ENCODE data around the gene DCAKD. TPM values are rescaled to one million over a fixed set of nuclear protein-coding genes. Genes with fewer than 3 reads are reported as not detected.

The DCAKD gene
- total RNA-seq, 1 experiment from 2014 or later, result 15.1 TPM

DNA sequence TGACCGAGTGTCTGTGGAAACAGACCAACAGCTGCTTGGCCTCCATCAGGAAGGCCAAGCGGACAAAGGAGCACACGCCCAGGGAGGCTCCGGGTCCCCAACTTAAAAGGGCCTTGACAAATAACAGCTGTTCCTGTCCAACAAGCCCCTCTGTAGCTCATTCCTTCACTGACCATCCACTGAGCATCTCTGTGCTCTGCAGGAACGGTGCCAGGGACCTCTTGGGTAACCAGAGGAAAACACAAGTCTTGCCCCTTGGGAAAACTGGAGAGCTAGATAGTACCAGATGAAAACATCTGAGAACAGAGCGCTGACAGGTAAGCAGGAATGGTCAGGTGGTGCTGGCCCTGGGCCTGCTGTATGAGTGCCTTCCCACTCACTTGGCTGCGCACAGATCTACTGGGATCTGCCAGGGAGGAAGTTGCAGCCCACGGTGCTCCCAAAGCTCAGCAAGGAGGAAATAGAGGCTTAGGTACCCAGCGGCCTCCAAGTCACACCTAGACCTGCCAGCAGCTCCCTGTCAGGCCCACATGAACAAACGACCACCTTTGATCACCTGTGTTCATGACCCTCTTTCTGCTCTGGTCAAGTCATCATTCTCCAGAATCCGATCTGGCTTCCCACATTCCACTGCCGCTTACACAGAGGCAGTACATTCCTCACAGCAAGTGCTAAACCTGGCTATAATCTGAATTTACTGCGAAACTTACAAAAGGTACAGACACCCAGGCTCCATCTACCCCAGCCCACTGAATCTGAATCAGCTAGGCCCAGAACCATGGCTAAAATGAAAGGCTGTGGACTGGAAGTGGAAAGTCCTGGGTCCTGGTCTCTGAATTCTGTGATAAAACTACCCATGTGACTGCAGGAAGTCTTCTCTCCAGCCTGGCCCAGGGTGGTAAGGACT lies 12.5 kb downstream of the DCAKD start:
- Mint-ChIP-seq H3K36me3 (ENCODE audit: insufficient read depth, unreplicated experiment) (no peaks in the 10 kb centered on the region), H3K4me1 (ENCODE audit: low read depth, unreplicated experiment) (no peaks in the 10 kb centered on the region), H3K27ac (ENCODE audit: unreplicated experiment) (no peak overlapping the region), H3K9me3 (ENCODE audit: unreplicated experiment) (no peaks in the 10 kb centered on the region), H3K27me3 (ENCODE audit: insufficient read depth, unreplicated experiment) (no peaks in the 10 kb centered on the region), H3K4me3 (ENCODE audit: unreplicated experiment) (no peak overlapping the region)
- ChIA-PET CTCF (interaction anchor here (0.6 kb wide), 1 partner anchor 637 kb away, joined by 3 read pairs; no protein-coding TSS in a partner anchor), POLR2A (no interaction called here)
- H3K36me3 ChIP-seq (ENCODE audit: control insufficient read depth, insufficient read depth, low read length), result no peaks in the 10 kb centered on the region
- BruUV-seq (replicated peaks), result no TSS peak
- DNase-seq, result no peak
- peaks cover 5% of the 10 kb centered on the region; the same call in 1 of the 2 replicates for H3K4me1 ChIP-seq
- H3K9me3 ChIP-seq, result no peaks in the 10 kb centered on the region
- H3K27me3 ChIP-seq (replicated peaks; ENCODE audit: control insufficient read depth, insufficient read depth, low read length), result no peaks in the 10 kb centered on the region
- no peak overlapping the region for H3K4me3 ChIP-seq (ENCODE audit: low read depth, low read length)
- intact Hi-C loops (cut with micrococcal nuclease; ENCODE audit: unreplicated experiment), result no loop called here
- TF ChIP-seq, protein P1, sequence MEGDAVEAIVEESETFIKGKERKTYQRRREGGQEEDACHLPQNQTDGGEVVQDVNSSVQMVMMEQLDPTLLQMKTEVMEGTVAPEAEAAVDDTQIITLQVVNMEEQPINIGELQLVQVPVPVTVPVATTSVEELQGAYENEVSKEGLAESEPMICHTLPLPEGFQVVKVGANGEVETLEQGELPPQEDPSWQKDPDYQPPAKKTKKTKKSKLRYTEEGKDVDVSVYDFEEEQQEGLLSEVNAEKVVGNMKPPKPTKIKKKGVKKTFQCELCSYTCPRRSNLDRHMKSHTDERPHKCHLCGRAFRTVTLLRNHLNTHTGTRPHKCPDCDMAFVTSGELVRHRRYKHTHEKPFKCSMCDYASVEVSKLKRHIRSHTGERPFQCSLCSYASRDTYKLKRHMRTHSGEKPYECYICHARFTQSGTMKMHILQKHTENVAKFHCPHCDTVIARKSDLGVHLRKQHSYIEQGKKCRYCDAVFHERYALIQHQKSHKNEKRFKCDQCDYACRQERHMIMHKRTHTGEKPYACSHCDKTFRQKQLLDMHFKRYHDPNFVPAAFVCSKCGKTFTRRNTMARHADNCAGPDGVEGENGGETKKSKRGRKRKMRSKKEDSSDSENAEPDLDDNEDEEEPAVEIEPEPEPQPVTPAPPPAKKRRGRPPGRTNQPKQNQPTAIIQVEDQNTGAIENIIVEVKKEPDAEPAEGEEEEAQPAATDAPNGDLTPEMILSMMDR (IDR thresholded peaks at IDR 0.05; ENCODE audit: insufficient read depth in 1 of 2, low read depth in 1 of 2, low read length in 1 of 2, severe bottlenecking in 1 of 2, unreplicated experiment in 1 of 2), result no peak

DNA sequence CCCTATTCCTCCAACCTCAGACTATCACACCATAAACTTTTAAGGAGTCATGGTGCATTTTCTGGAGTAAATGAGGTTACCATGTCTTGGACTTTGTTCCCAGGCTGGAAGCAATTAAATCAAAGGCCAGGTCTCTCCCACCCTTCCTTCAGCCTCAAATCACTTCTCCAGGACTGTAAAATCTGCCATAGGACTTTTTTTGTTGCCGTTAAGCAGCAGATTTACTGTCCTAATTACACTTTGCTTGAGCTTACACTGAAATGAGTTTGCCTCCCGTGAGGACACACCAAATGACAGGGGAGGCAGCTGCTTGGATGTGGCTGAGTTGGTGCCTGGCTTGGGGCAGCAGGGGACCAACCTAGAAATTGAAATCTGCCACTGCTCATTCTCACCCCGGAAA lies 14.7 kb downstream of the DCAKD start:
- Histone ChIP-seq H3K9me3 (no peaks in the 10 kb centered on the region), H3K4me3 (ENCODE audit: low read depth, low read length) (no peak overlapping the region), H3K27me3 (replicated peaks; ENCODE audit: control insufficient read depth, insufficient read depth, low read length) (no peaks in the 10 kb centered on the region), H3K36me3 (ENCODE audit: control insufficient read depth, insufficient read depth, low read length) (no peaks in the 10 kb centered on the region; the same call in 1 of the 2 replicates), H3K4me1 (peaks cover 5% of the 10 kb centered on the region; the same call in 1 of the 2 replicates)
- TF ChIP-seq, protein P1 (IDR thresholded peaks at IDR 0.05; ENCODE audit: insufficient read depth in 1 of 2, low read depth in 1 of 2, low read length in 1 of 2, severe bottlenecking in 1 of 2, unreplicated experiment in 1 of 2), result no peak
- CTCF ChIA-PET, result interaction anchor here (0.6 to 1.7 kb wide), 2 partner anchors 12 to 117 kb away, joined by 4 to 6 read pairs; no protein-coding TSS in a partner anchor
- Mint-ChIP-seq H3K4me1 (ENCODE audit: low read depth, unreplicated experiment) (no peaks in the 10 kb centered on the region), H3K9me3 (ENCODE audit: unreplicated experiment) (no peaks in the 10 kb centered on the region), H3K27me3 (ENCODE audit: insufficient read depth, unreplicated experiment) (no peaks in the 10 kb centered on the region), H3K4me3 (ENCODE audit: unreplicated experiment) (no peak overlapping the region), H3K27ac (ENCODE audit: unreplicated experiment) (no peak overlapping the region), H3K36me3 (ENCODE audit: insufficient read depth, unreplicated experiment) (no peaks in the 10 kb centered on the region)
- intact Hi-C loops (cut with micrococcal nuclease; ENCODE audit: unreplicated experiment), result no loop called here
- no peak for DNase-seq
- POLR2A ChIA-PET, result no interaction called here
- no TSS peak for BruUV-seq (replicated peaks)

DNA sequence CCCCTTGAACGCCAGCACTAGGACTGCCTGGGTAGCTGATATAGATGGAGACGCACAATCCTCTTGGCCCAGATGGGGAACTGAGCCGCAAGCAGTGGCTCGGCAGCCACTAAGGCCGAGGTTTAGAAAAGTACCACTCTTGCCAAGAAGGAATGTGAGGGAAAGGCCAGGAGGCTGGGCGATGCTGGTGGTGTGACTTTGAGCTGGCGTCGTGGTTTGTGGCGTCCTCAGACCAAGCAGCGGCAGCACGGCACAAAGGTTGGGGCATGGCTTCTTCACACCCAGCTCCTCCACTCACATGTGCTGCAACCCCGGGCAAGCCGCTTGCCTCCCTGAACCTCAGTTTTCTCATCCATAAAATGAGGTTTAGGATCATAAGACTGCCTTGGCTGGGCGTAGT lies 15.6 kb downstream of the DCAKD start:
- TF ChIP-seq, protein P1 (IDR thresholded peaks at IDR 0.05; ENCODE audit: insufficient read depth in 1 of 2, low read depth in 1 of 2, low read length in 1 of 2, severe bottlenecking in 1 of 2, unreplicated experiment in 1 of 2), result no peak
- DNase-seq, result no peak
- Mint-ChIP-seq H3K4me1 (ENCODE audit: low read depth, unreplicated experiment) (no peaks in the 10 kb centered on the region), H3K36me3 (ENCODE audit: insufficient read depth, unreplicated experiment) (no peaks in the 10 kb centered on the region), H3K27ac (ENCODE audit: unreplicated experiment) (no peak overlapping the region), H3K27me3 (ENCODE audit: insufficient read depth, unreplicated experiment) (no peaks in the 10 kb centered on the region), H3K4me3 (ENCODE audit: unreplicated experiment) (no peak overlapping the region), H3K9me3 (ENCODE audit: unreplicated experiment) (no peaks in the 10 kb centered on the region)
- Histone ChIP-seq H3K36me3 (ENCODE audit: control insufficient read depth, insufficient read depth, low read length) (no peaks in the 10 kb centered on the region; the same call in 1 of the 2 replicates), H3K4me3 (ENCODE audit: low read depth, low read length) (no peak overlapping the region), H3K9me3 (no peaks in the 10 kb centered on the region), H3K27me3 (replicated peaks; ENCODE audit: control insufficient read depth, insufficient read depth, low read length) (no peaks in the 10 kb centered on the region), H3K4me1 (peaks cover 5% of the 10 kb centered on the region; the same call in 1 of the 2 replicates)
- no TSS peak for BruUV-seq (replicated peaks)
- POLR2A ChIA-PET, result no interaction called here
- intact Hi-C loops (cut with micrococcal nuclease; ENCODE audit: unreplicated experiment), result no loop called here
- CTCF ChIA-PET, result no interaction called here

All from Caco-2 (cell line).